ENCODE results near the gene UNC45B. TPM values are rescaled to one million over a fixed set of nuclear protein-coding genes. Genes with fewer than 3 reads are reported as not detected.
"Not testable (repeated sequence)": the region's sequence is repeated elsewhere in the genome, so short reads cannot be mapped to it uniquely, and the experiment has no call there.

The UNC45B gene
- total RNA-seq, 1 donor from 2014 or later, result 146 TPM

DNA sequence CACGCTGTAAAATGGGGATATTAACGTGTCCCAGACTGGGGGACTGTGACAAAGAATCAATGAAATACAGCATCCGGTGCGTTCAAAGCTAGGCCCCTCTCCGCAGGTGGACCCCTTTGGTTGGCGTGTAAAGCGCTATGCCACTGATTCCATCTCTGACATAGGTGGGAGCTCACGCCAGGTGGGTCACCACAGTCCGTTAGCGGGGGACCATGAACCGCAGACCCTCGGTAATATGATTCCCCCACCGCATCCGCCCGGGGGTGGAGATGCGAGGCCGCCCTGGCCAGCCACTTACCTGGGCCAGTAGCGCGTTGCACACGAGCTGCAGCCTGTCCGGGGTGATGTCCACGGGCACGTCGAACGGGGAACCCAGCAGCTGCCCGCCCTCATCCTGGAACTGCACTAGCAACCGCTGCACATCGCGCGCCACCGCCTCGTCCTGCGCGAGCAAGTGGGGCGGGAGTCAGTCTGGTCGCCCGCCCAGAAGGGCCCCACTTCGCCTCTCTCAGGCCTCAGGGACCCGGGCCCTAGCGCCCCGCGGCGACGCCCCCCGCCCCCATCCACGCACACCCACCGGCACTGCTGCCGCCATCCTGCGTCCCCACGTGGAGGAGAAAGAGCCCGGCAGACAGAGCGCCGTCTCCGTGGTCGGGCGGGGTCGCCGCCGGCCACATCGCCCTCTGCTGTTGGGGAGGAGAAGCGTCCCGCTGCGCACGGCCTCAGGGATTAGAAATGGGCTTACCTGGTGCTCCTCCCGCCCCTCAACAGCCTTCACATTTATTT is 5.7 kb upstream of the UNC45B start, which contains the start of gene NLE1:
Gene NLE1 (minus strand): TSS at position 623 of the 786 bp plus-strand sequence. CDS start 28 bp downstream, at position 595.
- H3K36me3 ChIP-seq (ENCODE audit: control insufficient read depth in 3 of 3, insufficient read depth in 3 of 3, low read length in 3 of 3), result peaks cover 21 to 31% (median 28%) of the 10 kb centered on the region in 3 donors
- H3K27me3 ChIP-seq (ENCODE audit: control insufficient read depth in 3 of 3, insufficient read depth in 3 of 3, low read length in 3 of 3), result no peaks in the 10 kb centered on the region
- H3K9ac ChIP-seq (ENCODE audit: low read depth in 1 of 3, low read length in 3 of 3), result peak within 1 kb of the TSS; percentile 70 to 85 (median 73)
- H3K27ac ChIP-seq (ENCODE audit: low read depth, low read length), result no peak within 1 kb of the TSS
- peaks cover 13 to 25% (median 18%) of the 10 kb centered on the region in 3 donors for H3K4me1 ChIP-seq (ENCODE audit: control insufficient read depth in 3 of 3, insufficient read depth in 3 of 3, low read length in 3 of 3)
- H3K9me3 ChIP-seq (ENCODE audit: control insufficient read depth in 3 of 3, low read length in 3 of 3), result no peaks in the 10 kb centered on the region
- peak within 1 kb of the TSS; percentile 87 to 97 (median 95) for H3K4me3 ChIP-seq (ENCODE audit: low read length in 3 of 3)

- peaks cover 15 to 25% (median 23%) of the 10 kb centered on the region in 3 donors for H3K36me3 ChIP-seq (ENCODE audit: control insufficient read depth in 3 of 3, insufficient read depth in 3 of 3, low read length in 3 of 3)
- no peaks in the 10 kb centered on the region for H3K27me3 ChIP-seq (ENCODE audit: control insufficient read depth in 3 of 3, insufficient read depth in 3 of 3, low read length in 3 of 3)
- H3K9ac ChIP-seq (ENCODE audit: low read depth in 1 of 3, low read length in 3 of 3), result peak overlapping the region in 2 of 3 donors; percentile 70 to 85
- no peak overlapping the region for H3K27ac ChIP-seq (ENCODE audit: low read depth, low read length)
- H3K4me1 ChIP-seq (ENCODE audit: control insufficient read depth in 3 of 3, insufficient read depth in 3 of 3, low read length in 3 of 3), result peaks cover 17 to 28% (median 21%) of the 10 kb centered on the region in 3 donors
- H3K4me3 ChIP-seq (ENCODE audit: low read length in 3 of 3), result peak overlapping the region; percentile 87 to 97 (median 95)
- H3K9me3 ChIP-seq (ENCODE audit: control insufficient read depth in 3 of 3, low read length in 3 of 3), result no peaks in the 10 kb centered on the region
These were observed 5.2 kb upstream of the UNC45B start for GRCh38 chr17:35142467-35142796.

DNA sequence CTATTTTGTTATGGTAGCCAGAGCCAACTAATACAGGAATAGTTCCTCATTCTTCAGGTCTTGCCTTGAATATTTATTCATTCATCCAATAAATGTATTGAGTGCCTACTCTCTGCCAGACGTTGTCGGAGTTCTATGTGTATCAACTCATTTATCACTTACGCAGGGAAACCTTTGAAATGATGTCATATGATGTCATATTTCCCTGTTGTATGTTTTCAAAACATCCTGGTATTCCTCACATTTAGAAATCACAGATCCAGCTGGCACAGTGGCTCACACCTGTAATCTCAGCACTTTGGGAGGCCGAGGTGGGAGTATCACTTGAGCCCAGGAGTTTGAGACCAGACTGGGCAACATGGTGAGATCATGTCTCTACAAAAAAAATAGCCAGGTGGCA is 2.8 kb upstream of the UNC45B start:
- H3K27ac ChIP-seq (ENCODE audit: low read depth, low read length), result no peak overlapping the region
- H3K27me3 ChIP-seq (ENCODE audit: control insufficient read depth in 3 of 3, insufficient read depth in 3 of 3, low read length in 3 of 3), result no peaks in the 10 kb centered on the region
- H3K36me3 ChIP-seq (ENCODE audit: control insufficient read depth in 3 of 3, insufficient read depth in 3 of 3, low read length in 3 of 3), result peaks cover 2 to 4% (median 3%) of the 10 kb centered on the region in 3 donors
- no peak overlapping the region for H3K9ac ChIP-seq (ENCODE audit: low read depth in 1 of 3, low read length in 3 of 3)
- no peaks in the 10 kb centered on the region for H3K9me3 ChIP-seq (ENCODE audit: control insufficient read depth in 3 of 3, low read length in 3 of 3)
- no peak overlapping the region for H3K4me3 ChIP-seq (ENCODE audit: low read length in 3 of 3)
- H3K4me1 ChIP-seq (ENCODE audit: control insufficient read depth in 3 of 3, insufficient read depth in 3 of 3, low read length in 3 of 3), result peaks cover 33 to 50% (median 39%) of the 10 kb centered on the region in 3 donors

- no peaks in the 10 kb centered on the region for H3K27me3 ChIP-seq (ENCODE audit: control insufficient read depth in 3 of 3, insufficient read depth in 3 of 3, low read length in 3 of 3)
- H3K9ac ChIP-seq (ENCODE audit: low read depth in 1 of 3, low read length in 3 of 3), result peak overlapping the region; percentile 75 to 94 (median 93)
- peak overlapping the region; percentile 95 for H3K27ac ChIP-seq (ENCODE audit: low read depth, low read length)
- H3K9me3 ChIP-seq (ENCODE audit: control insufficient read depth in 3 of 3, low read length in 3 of 3), result no peaks in the 10 kb centered on the region
- peak overlapping the region in 1 of 3 donors; percentile 81 for H3K4me3 ChIP-seq (ENCODE audit: low read length in 3 of 3)
- H3K36me3 ChIP-seq (ENCODE audit: control insufficient read depth in 3 of 3, insufficient read depth in 3 of 3, low read length in 3 of 3), result peaks cover 5 to 11% (median 8%) of the 10 kb centered on the region in 3 donors
- H3K4me1 ChIP-seq (ENCODE audit: control insufficient read depth in 3 of 3, insufficient read depth in 3 of 3, low read length in 3 of 3), result peaks cover 34 to 49% (median 40%) of the 10 kb centered on the region in 3 donors
These were observed 1.3 kb upstream of the UNC45B start for GRCh38 chr17:35146214-35146833.

DNA sequence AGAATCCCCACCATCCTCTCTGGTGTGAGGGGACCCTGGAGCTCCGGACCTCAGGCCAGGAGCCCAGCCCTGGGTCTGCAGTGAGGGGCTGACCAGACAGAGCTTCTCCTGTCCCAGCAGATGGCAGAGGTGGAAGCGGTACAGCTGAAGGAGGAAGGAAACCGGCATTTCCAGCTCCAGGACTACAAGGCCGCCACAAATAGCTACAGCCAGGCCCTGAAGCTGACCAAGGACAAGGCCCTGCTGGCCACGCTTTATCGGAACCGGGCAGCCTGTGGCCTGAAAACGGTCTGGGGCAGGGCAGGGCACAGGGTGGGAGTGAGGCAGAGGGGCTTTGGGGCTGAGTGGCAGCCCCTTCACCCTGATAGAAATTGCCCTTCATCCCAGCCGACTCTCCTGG is 527 bp downstream of the UNC45B start:
- Histone ChIP-seq H3K27me3 (ENCODE audit: control insufficient read depth in 3 of 3, insufficient read depth in 3 of 3, low read length in 3 of 3) (no peaks in the 10 kb centered on the region), H3K4me3 (ENCODE audit: low read length in 3 of 3) (peak overlapping the region; percentile 76 to 83 (median 81)), H3K27ac (ENCODE audit: low read depth, low read length) (peak overlapping the region; percentile 95), H3K4me1 (ENCODE audit: control insufficient read depth in 3 of 3, insufficient read depth in 3 of 3, low read length in 3 of 3) (peaks cover 29 to 40% (median 34%) of the 10 kb centered on the region in 3 donors), H3K36me3 (ENCODE audit: control insufficient read depth in 3 of 3, insufficient read depth in 3 of 3, low read length in 3 of 3) (peaks cover 16 to 25% (median 24%) of the 10 kb centered on the region in 3 donors), H3K9me3 (ENCODE audit: control insufficient read depth in 3 of 3, low read length in 3 of 3) (no peaks in the 10 kb centered on the region), H3K9ac (ENCODE audit: low read depth in 1 of 3, low read length in 3 of 3) (peak overlapping the region; percentile 91 to 94 (median 93))

DNA sequence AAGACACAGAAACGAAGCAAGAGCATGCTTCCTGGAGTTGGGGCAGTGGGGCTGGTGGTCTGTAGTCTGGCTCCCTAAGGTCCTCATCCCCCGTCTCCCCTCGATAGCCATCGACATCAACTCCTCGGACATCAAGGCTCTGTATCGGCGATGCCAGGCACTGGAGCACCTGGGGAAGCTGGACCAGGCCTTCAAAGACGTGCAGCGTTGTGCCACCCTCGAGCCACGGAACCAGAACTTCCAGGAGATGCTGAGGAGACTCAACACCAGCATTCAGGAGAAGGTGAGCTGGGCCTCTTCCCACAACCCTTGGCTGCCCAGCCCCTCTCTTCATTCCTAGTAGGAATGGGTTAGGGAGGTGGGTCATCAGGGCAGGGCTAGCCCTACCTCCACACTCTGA is 2.3 kb downstream of the UNC45B start:
- H3K4me3 ChIP-seq (ENCODE audit: low read length in 3 of 3), result peak overlapping the region; percentile 24 to 81 (median 51)
- H3K27me3 ChIP-seq (ENCODE audit: control insufficient read depth in 3 of 3, insufficient read depth in 3 of 3, low read length in 3 of 3), result no peaks in the 10 kb centered on the region
- peak overlapping the region in 2 of 3 donors; percentile 16 to 57 for H3K9ac ChIP-seq (ENCODE audit: low read depth in 1 of 3, low read length in 3 of 3)
- no peaks in the 10 kb centered on the region for H3K9me3 ChIP-seq (ENCODE audit: control insufficient read depth in 3 of 3, low read length in 3 of 3)
- H3K4me1 ChIP-seq (ENCODE audit: control insufficient read depth in 3 of 3, insufficient read depth in 3 of 3, low read length in 3 of 3), result peaks cover 29 to 40% (median 34%) of the 10 kb centered on the region in 3 donors
- peaks cover 27 to 37% (median 34%) of the 10 kb centered on the region in 3 donors for H3K36me3 ChIP-seq (ENCODE audit: control insufficient read depth in 3 of 3, insufficient read depth in 3 of 3, low read length in 3 of 3)
- no peak overlapping the region for H3K27ac ChIP-seq (ENCODE audit: low read depth, low read length)

GRCh38 chr17:35151080-35151479 is 3.5 kb downstream of the UNC45B start:
- peaks cover 33 to 48% (median 42%) of the 10 kb centered on the region in 3 donors for H3K36me3 ChIP-seq (ENCODE audit: control insufficient read depth in 3 of 3, insufficient read depth in 3 of 3, low read length in 3 of 3)
- peaks cover 29 to 38% (median 33%) of the 10 kb centered on the region in 3 donors for H3K4me1 ChIP-seq (ENCODE audit: control insufficient read depth in 3 of 3, insufficient read depth in 3 of 3, low read length in 3 of 3)
- H3K9ac ChIP-seq (ENCODE audit: low read depth in 1 of 3, low read length in 3 of 3); H3K27ac ChIP-seq (ENCODE audit: low read depth, low read length); H3K4me3 ChIP-seq (ENCODE audit: low read length in 3 of 3); H3K9me3 ChIP-seq (ENCODE audit: control insufficient read depth in 3 of 3, low read length in 3 of 3); H3K27me3 ChIP-seq (ENCODE audit: control insufficient read depth in 3 of 3, insufficient read depth in 3 of 3, low read length in 3 of 3): not testable (repeated sequence)

DNA sequence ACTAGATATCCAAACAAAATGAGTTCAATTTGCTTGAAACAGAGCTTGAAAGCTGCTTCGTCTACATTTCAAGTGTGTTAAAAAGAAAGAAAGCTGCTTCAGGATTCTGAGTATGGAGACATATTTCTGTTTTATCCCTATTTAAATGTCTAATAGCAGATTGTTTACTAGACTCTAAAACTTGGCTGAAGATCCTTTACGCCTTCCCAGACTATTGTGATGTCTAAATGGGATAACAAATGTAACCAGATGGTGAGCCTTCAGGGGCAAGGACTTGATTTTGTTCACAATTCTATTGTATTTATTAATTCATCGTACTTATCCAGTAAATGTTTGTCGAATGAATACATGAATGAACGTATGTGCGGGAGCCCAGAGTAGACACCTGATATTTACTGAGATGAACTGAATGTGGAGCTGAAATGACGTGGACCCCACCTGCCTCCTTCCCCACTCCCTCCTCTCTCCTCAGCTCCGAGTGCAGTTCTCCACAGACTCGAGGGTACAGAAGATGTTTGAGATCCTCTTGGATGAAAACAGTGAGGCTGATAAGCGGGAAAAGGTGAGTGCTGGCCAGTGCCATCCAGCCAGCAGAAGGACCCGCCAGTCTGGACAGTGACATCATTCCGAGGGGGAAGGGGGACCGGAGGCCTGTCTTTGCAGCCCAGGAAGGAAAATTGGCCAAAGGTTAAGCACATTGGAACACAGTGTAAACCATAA is 5.0 kb downstream of the UNC45B start:
- H3K27me3 ChIP-seq (ENCODE audit: control insufficient read depth in 3 of 3, insufficient read depth in 3 of 3, low read length in 3 of 3), result no peaks in the 10 kb centered on the region
- H3K36me3 ChIP-seq (ENCODE audit: control insufficient read depth in 3 of 3, insufficient read depth in 3 of 3, low read length in 3 of 3), result peaks cover 37 to 50% (median 43%) of the 10 kb centered on the region in 3 donors
- peaks cover 21 to 28% (median 23%) of the 10 kb centered on the region in 3 donors for H3K4me1 ChIP-seq (ENCODE audit: control insufficient read depth in 3 of 3, insufficient read depth in 3 of 3, low read length in 3 of 3)
- no peaks in the 10 kb centered on the region for H3K9me3 ChIP-seq (ENCODE audit: control insufficient read depth in 3 of 3, low read length in 3 of 3)
- no peak overlapping the region for H3K9ac ChIP-seq (ENCODE audit: low read depth in 1 of 3, low read length in 3 of 3)
- H3K27ac ChIP-seq (ENCODE audit: low read depth, low read length), result no peak overlapping the region
- H3K4me3 ChIP-seq (ENCODE audit: low read length in 3 of 3), result no peak overlapping the region

DNA sequence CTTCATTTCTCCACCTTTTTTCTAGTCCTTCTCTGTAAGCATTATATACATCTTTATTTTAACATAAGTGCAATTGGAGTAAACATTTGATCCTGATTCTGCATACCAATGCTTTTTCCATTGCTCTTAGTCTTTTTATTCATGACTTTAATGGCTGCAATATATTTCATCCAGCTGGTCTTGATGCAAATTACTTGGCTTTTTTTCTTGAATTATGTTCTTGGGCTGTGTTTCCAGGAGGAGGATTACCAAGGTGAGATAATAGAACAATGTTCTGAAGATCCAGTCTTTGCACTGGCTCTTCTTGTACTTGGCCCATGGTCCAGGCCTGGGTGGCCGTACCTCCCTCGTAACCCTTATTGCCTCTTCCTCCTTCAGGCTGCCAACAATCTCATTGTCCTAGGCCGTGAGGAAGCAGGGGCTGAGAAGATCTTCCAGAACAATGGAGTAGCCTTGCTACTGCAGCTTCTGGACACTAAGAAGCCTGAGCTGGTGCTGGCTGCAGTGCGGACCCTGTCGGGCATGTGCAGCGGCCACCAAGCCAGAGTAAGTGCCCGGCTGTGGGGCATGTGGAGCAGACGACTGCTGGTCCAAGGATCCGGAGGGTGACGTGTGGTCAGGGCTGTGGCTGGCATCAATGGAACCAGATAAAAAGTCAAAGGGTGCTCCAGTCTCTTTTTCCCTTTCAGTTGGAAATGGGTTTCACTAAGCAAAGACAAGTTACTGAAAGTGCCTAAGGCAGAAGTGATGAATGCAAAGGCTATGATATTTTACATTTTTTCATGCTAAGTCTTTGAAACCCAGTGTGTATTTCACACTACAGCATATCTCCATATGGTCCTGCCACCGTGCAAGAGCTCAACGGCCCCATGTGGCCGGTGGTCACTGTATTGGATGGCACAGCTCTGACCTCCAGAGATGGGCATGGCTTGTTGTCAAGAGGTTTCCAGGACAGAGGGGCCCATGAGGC is 6.9 kb downstream of the UNC45B start:
- Histone ChIP-seq H3K4me1 (ENCODE audit: control insufficient read depth in 3 of 3, insufficient read depth in 3 of 3, low read length in 3 of 3) (peaks cover 9% of the 10 kb centered on the region in 3 donors), H3K4me3 (ENCODE audit: low read length in 3 of 3) (no peak overlapping the region), H3K9ac (ENCODE audit: low read depth in 1 of 3, low read length in 3 of 3) (no peak overlapping the region), H3K27ac (ENCODE audit: low read depth, low read length) (no peak overlapping the region), H3K27me3 (ENCODE audit: control insufficient read depth in 3 of 3, insufficient read depth in 3 of 3, low read length in 3 of 3) (no peaks in the 10 kb centered on the region), H3K9me3 (ENCODE audit: control insufficient read depth in 3 of 3, low read length in 3 of 3) (no peaks in the 10 kb centered on the region), H3K36me3 (ENCODE audit: control insufficient read depth in 3 of 3, insufficient read depth in 3 of 3, low read length in 3 of 3) (peaks cover 54 to 64% (median 54%) of the 10 kb centered on the region in 3 donors)
